ENCODE measurements around the gene SNAPC4. TPM values are rescaled to one million over a fixed set of nuclear protein-coding genes. Genes with fewer than 3 reads are reported as not detected.
A peak's percentile ranks its signal among the peaks of the same experiment; 100 is the strongest.

The SNAPC4 gene
- total and polyA plus RNA-seq, 9 of the 15 experiments (the other 6 are each of a cell fraction or from before 2014, with no cell fraction given) = 0.21 to 21.8 (median 8.8) TPM

GRCh38 chr9:136363106-136363948 is 36.6 kb downstream of the SNAPC4 start, which contains the start of gene DNLZ (continued):
- TF ChIP-seq TEAD4 (IDR thresholded peaks at IDR 0.05; ENCODE audit: low read length) (peak; percentile 48), TEAD4 (CRISPR knock-in tag; IDR thresholded peaks at IDR 0.05; ENCODE audit: borderline replicate concordance) (no peak), NKRF (IDR thresholded peaks at IDR 0.05; ENCODE audit: borderline replicate concordance) (peak; percentile 82; the same call in 1 of the 2 replicates), BHLHE40 (IDR thresholded peaks at IDR 0.05; ENCODE audit: low read length) (peak; percentile 93), ZNF589 (CRISPR knock-in tag; IDR thresholded peaks at IDR 0.05; ENCODE audit: low read depth) (no peak), MGA (IDR thresholded peaks at IDR 0.05) (peak; percentile 99), POLR2G (IDR thresholded peaks at IDR 0.05; ENCODE audit: low read depth, low read length) (peak; percentile 92), POLR3G (IDR thresholded peaks at IDR 0.05; ENCODE audit: extremely low read depth, insufficient read length, insufficient replicate concordance) (no peak), HDAC2 (IDR thresholded peaks at IDR 0.05) (no peak), ZNF766 (CRISPR knock-in tag; conservative IDR thresholded peaks at IDR 0.05) (peak; percentile 75; the same call in 1 of the 2 replicates), FOSL1 (tag; conservative IDR thresholded peaks at IDR 0.05) (peak; percentile 58; the same call in 1 of the 2 replicates), CTBP1 (IDR thresholded peaks at IDR 0.05; ENCODE audit: borderline replicate concordance) (peak; percentile 80; the same call in 1 of the 2 replicates), MXD1 (CRISPR knock-in tag; IDR thresholded peaks at IDR 0.05; ENCODE audit: borderline replicate concordance, poor library complexity, severe bottlenecking) (peak; percentile 56)
